Fibroblast of lung (primary cell): ENCODE results near the gene TBXA2R. TPM values are rescaled to one million over a fixed set of nuclear protein-coding genes. Genes with fewer than 3 reads are reported as not detected.

Source experiments
- DNase-seq, 2 donors: peaks; one replicate each; pipeline versions ENCODE4 v3.0.0 to v3.0.0-alpha.2; 2010; ENCODE audit warnings: low read depth in 2 of 2
- H2AFZ ChIP-seq: 2 replicates; pipeline ENCODE4 v1.5.1; 2012; ENCODE audit warnings: low read length, control low read depth, inconsistent platforms
- H3K27ac ChIP-seq: 2 replicates; pipeline ENCODE4 v1.5.1; 2011; ENCODE audit warnings: low read length, control low read depth; ENCODE audit not compliant: insufficient read depth
- H3K27me3 ChIP-seq: 2 replicates; pipeline ENCODE4 v1.5.1; 2011; ENCODE audit warnings: mild to moderate bottlenecking, low read length; ENCODE audit not compliant: control insufficient read depth, insufficient read depth
- H3K36me3 ChIP-seq: 2 replicates; pipeline ENCODE4 v1.5.1; 2011; ENCODE audit warnings: low read length; ENCODE audit not compliant: control insufficient read depth, insufficient read depth
- H3K4me1 ChIP-seq: 2 replicates; pipeline ENCODE4 v1.5.1; 2011; ENCODE audit warnings: low read length; ENCODE audit not compliant: control insufficient read depth, insufficient read depth; ENCODE audit errors: extremely low read depth
- H3K4me2 ChIP-seq: 2 replicates; pipeline ENCODE4 v1.5.1; 2011; ENCODE audit warnings: low read length, control low read depth; ENCODE audit not compliant: insufficient read depth; ENCODE audit errors: extremely low read depth
- H3K4me3 ChIP-seq, 4 experiments: fragments of 200-600 bp in 1 of 4; sonication (generic) in 1 of 4; replicated peaks in 1 of 4; 2 replicates each; pipeline ENCODE4 v1.5.1; 2011 to 2016; ENCODE audit warnings: low read length in 4 of 4, low read depth in 3 of 4, mild to moderate bottlenecking in 3 of 4, control low read depth in 2 of 4, inconsistent platforms in 1 of 4, mixed read lengths in 1 of 4; ENCODE audit not compliant: insufficient read depth in 1 of 4; ENCODE audit errors: control extremely low read depth in 1 of 4
- H3K79me2 ChIP-seq: 2 replicates; pipeline ENCODE4 v1.5.1; 2012; ENCODE audit warnings: mild to moderate bottlenecking, low read length, inconsistent platforms; ENCODE audit not compliant: control insufficient read depth, insufficient read depth
- H3K9ac ChIP-seq: 2 replicates; pipeline ENCODE4 v1.5.1; 2011; ENCODE audit warnings: mild to moderate bottlenecking, low read length, control low read depth; ENCODE audit not compliant: insufficient read depth
- H3K9me3 ChIP-seq: 2 replicates; pipeline ENCODE4 v1.5.1; 2012; ENCODE audit warnings: low read depth, low read length; ENCODE audit not compliant: control insufficient read depth, insufficient read depth
- H4K20me1 ChIP-seq: 2 replicates; pipeline ENCODE4 v1.5.1; 2011; ENCODE audit warnings: low read length; ENCODE audit not compliant: control insufficient read depth, insufficient read depth; ENCODE audit errors: extremely low read depth
- CTCF ChIP-seq, 2 donors: IDR thresholded peaks in 1 of 2; conservative IDR thresholded peaks in 1 of 2; 1 replicate in 1 of 2; 2 replicates in 1 of 2; pipeline ENCODE4 v1.5.1; 2011 to 2012; ENCODE audit warnings: low read length in 2 of 2, control low read depth in 1 of 2, inconsistent platforms in 1 of 2, low read depth in 1 of 2, mild to moderate bottlenecking in 1 of 2
- EZH2 ChIP-seq: IDR thresholded peaks from 2 replicates; pipeline ENCODE4 v1.5.1; 2012; ENCODE audit warnings: low read length, control low read depth, mild to moderate bottlenecking; ENCODE audit errors: missing control alignments
- polyA minus RNA-seq: library from RNA; depleted of rRNA, polyadenylated mRNA; stranded (reverse); fragments of >200 nt; gene quantifications from 2 replicates; pipeline ENCODE4 v1.2.3, GENCODE V29; 2011; ENCODE audit warnings: low replicate concordance
- polyA plus RNA-seq, 2 donors: library from polyadenylated mRNA; depleted of rRNA in 1 of 2; stranded (reverse) in 1 of 2; unstranded in 1 of 2; fragments of >200 nt; gene quantifications; 2 replicates each; pipeline ENCODE4 v1.2.1, GENCODE V29; 2011 to 2012; ENCODE audit warnings: missing spikeins in 1 of 2
- total RNA-seq: library from RNA; depleted of rRNA; stranded (reverse); fragments of >200 nt; gene quantifications from 2 replicates; pipeline ENCODE4 v1.2.1, GENCODE V29; 2014

TBXA2R gene
- total RNA-seq (0.77 and 1.8 TPM in 2 replicates), polyA plus RNA-seq (1.1 and 1.3 TPM in 2 replicates), polyA minus RNA-seq (1.6 and 3.1 TPM in 2 replicates)
- polyA plus RNA-seq (2012) = 2.7 and 3.3 TPM in 2 replicates

- Histone ChIP-seq H3K9ac (peak within 1 kb of the TSS; percentile 58), H2AFZ (peak within 1 kb of the TSS; percentile 71), H3K27ac (peak within 1 kb of the TSS; percentile 50), H3K4me1 (peaks cover 9% of the 10 kb centered on the region), H3K9me3 (no peaks in the 10 kb centered on the region), H3K4me3 (peak within 1 kb of the TSS; percentile 42 to 63 (median 45)), H3K27me3 (no peaks in the 10 kb centered on the region), H3K36me3 (peaks cover 6% of the 10 kb centered on the region), H3K79me2 (no peaks in the 10 kb centered on the region), H4K20me1 (no peaks in the 10 kb centered on the region), H3K4me2 (peak within 1 kb of the TSS; percentile 79)
- DNase-seq = peak; percentile 48 to 66
- TF ChIP-seq EZH2 (no peak), CTCF (conservative IDR thresholded peaks at IDR 0.05 in 1 of 2, IDR thresholded peaks at IDR 0.05 in 1 of 2; ENCODE audit: low read depth in 1 of 2, low read length in 2 of 2) (no peak)
Observed at GRCh38 chr19:3606690-3607289, at the start of gene TBXA2R. TBXA2R (minus strand) TSS chr19:3606875; CDS start chr19:3600634, 6,241 bp downstream.

- Histone ChIP-seq H3K4me2 (no peak overlapping the region), H3K4me3 (no peak overlapping the region), H4K20me1 (no peaks in the 10 kb centered on the region), H3K9ac (no peak overlapping the region), H3K27ac (peak overlapping the region; percentile 23), H3K4me1 (no peaks in the 10 kb centered on the region), H2AFZ (no peak overlapping the region), H3K9me3 (no peaks in the 10 kb centered on the region), H3K79me2 (no peaks in the 10 kb centered on the region), H3K36me3 (peaks cover 27% of the 10 kb centered on the region), H3K27me3 (no peaks in the 10 kb centered on the region)
- DNase-seq = peak; percentile 37 to 39
- no peak for TF ChIP-seq CTCF (conservative IDR thresholded peaks at IDR 0.05 in 1 of 2, IDR thresholded peaks at IDR 0.05 in 1 of 2; ENCODE audit: low read depth in 1 of 2, low read length in 2 of 2)
- no peak for TF ChIP-seq EZH2
Observed at GRCh38 chr19:3656073-3656746, 49.5 kb upstream of the TBXA2R start.

- no peaks in the 10 kb centered on the region for H3K27me3 ChIP-seq
- H3K9me3 ChIP-seq = no peaks in the 10 kb centered on the region
- no peak overlapping the region for H3K4me2 ChIP-seq
- no peaks in the 10 kb centered on the region for H4K20me1 ChIP-seq
- peak overlapping the region; percentile 13 for H3K9ac ChIP-seq
- DNase-seq = peak; percentile 95 to 96
- no peak overlapping the region for H3K4me3 ChIP-seq
- no peaks in the 10 kb centered on the region for H3K79me2 ChIP-seq
- no peak overlapping the region for H2AFZ ChIP-seq
- no peaks in the 10 kb centered on the region for H3K4me1 ChIP-seq
- TF ChIP-seq CTCF (conservative IDR thresholded peaks at IDR 0.05 in 1 of 2, IDR thresholded peaks at IDR 0.05 in 1 of 2; ENCODE audit: low read depth in 1 of 2, low read length in 2 of 2) = no peak
- TF ChIP-seq EZH2 = no peak
- H3K27ac ChIP-seq = peak overlapping the region; percentile 51
- peaks cover 28% of the 10 kb centered on the region for H3K36me3 ChIP-seq
Observed at GRCh38 chr19:3655402-3656072, 48.9 kb upstream of the TBXA2R start.
